Daoy (cell line): ENCODE measurements around the gene FN3K. TPM values are rescaled to one million over a fixed set of nuclear protein-coding genes. Genes with fewer than 3 reads are reported as not detected.

Source experiments
- DNase-seq: peaks from one replicate; pipeline ENCODE4 v3.0.0-alpha.2; 2015; ENCODE audit warnings: low read depth
- total RNA-seq: library from RNA; depleted of rRNA; stranded (reverse); fragments of >200 nt; shearing (Covaris generic); gene quantifications from 2 replicates; pipeline ENCODE4 v1.2.3, GENCODE V29; 2014; rRNA removed

The FN3K gene
- total RNA-seq, 1 experiment from 2014 or later = not detected

DNA sequence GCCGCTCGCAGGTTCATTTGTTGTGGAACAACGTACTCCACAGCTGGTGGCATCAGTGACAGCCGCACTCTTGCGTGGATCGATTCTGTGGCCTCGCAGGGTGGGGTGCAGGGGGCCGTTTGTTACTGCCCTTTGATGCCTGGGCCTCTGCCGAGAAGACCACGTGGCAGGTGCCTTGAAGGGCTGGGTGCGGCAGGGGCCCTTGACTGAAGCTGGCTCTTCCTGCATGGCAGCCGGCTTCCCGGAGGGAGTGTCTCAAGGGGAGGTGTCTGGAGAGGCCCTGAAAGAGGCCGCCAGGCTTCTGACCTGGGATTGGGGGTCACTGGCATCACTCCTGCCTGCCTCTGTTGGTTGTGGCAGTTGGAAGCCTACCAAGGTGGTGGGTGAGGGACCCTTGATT, 60.2 kb downstream of the FN3K start:
- DNase-seq = no peak

DNA sequence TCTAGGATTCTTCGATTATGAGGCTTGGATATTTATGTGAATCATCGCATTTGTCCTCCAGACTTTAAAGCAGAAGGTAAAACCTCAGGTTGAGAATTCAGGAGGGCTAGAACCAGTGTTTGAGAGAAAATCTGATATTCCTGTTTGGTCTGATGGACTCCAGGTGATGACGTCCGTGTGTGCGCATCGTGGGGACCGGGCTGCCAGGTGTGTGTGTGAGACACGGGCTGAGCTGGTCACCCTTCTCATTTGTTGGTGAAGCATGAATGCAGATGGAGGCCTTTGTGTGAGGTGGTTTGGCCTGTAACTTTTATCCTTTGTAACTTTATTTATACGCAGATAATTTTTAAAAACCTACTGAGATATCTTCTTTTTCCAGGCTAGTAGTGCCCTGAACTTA, 61.6 kb downstream of the FN3K start:
- no peak for DNase-seq

DNA sequence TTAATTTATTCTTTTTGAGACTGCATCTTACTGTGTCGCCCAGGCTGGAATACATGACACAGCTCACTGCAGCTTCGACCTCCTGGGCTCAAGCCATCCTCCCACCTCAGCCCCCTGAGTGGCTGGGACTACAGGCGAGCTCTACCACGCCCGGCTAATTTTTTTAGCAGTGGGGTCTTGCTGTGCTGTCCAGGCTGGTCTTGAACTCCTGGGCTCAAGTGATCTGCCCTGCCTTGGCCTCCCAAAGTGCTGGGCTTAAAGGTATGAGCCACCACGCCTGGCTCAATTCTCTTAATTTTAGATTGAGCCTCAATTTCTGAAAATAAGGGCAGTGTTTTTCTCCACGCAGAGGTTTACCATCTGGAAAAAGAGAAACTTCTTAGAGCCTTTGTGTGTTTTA, 63.3 kb downstream of the FN3K start:
- no peak for DNase-seq

DNA sequence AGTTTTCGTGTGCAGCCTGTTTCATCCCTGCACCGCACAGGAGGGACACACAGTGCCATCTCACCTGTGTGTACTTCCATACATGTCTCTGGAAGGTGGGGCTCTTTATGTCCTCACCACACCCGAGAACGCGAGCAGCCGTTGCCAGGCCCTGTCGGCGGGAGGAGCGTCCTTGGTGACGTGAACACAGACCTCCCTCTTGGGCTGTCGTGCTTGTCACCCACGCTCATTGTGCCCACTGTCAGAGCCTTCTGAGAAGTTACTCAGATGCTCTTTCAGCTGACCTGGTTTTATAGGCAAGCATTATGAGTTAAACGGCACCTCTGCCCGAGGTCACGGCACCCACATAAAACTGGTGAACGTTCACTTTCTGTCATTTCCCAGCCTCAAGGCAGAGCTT, 64.2 kb downstream of the FN3K start:
- DNase-seq = no peak

Other genes starting within 250 kb of the FN3K start
- gene FOXK2, start 215.9 kb upstream of the FN3K start, total RNA-seq = 18.2 and 23.1 TPM in 2 replicates
- gene WDR45B, start 87.2 kb upstream of the FN3K start, total RNA-seq = 93.1 and 109 TPM in 2 replicates
- gene RAB40B, start 36.9 kb upstream of the FN3K start, total RNA-seq = 1.5 and 3.2 TPM in 2 replicates
- gene FN3KRP, start 18.9 kb upstream of the FN3K start, total RNA-seq = 28.1 and 30.2 TPM in 2 replicates
- 21.5 and 23.0 TPM in 2 replicates for gene TBCD, start 16.4 kb downstream of the FN3K start, total RNA-seq
- not detected in 2 replicates for gene ZNF750, start 104.4 kb downstream of the FN3K start, total RNA-seq